Neural progenitor cell (in vitro differentiated cells): ENCODE measurements around the gene ZNF575. TPM values are rescaled to one million over a fixed set of nuclear protein-coding genes. Genes with fewer than 3 reads are reported as not detected.

Experiments
- DNase-seq: peaks from one replicate; pipeline ENCODE4 v3.0.0-alpha.2; 2016; ENCODE audit warnings: low spot score
- H2AFZ ChIP-seq: fragments of 200-600 bp; sonication (generic); replicated peaks from 2 replicates; pipeline ENCODE4 v1.6.1; 2016; ENCODE audit warnings: antibody characterized with exemption
- H3F3A ChIP-seq: fragments of 200-600 bp; sonication (generic); 2 replicates; pipeline ENCODE4 v1.6.1; 2016; ENCODE audit warnings: antibody characterized with exemption, low read depth
- H3K27ac ChIP-seq: fragments of 200-600 bp; sonication (generic); 2 replicates; pipeline ENCODE4 v1.5.1; 2016; ENCODE audit warnings: mild to moderate bottlenecking
- H3K27me3 ChIP-seq: fragments of 200-600 bp; sonication (generic); 2 replicates; pipeline ENCODE4 v1.6.1; 2016; ENCODE audit warnings: mild to moderate bottlenecking, moderate library complexity
- H3K36me3 ChIP-seq: fragments of 200-600 bp; sonication (generic); 2 replicates; pipeline ENCODE4 v1.5.1; 2016
- H3K4me1 ChIP-seq: fragments of 200-600 bp; sonication (generic); 2 replicates; pipeline ENCODE4 v1.6.1; 2016; ENCODE audit warnings: mixed run types
- H3K4me2 ChIP-seq: fragments of 200-600 bp; sonication (generic); 2 replicates; pipeline ENCODE4 v1.6.1; 2016
- H3K4me3 ChIP-seq: fragments of 200-600 bp; sonication (generic); 2 replicates; pipeline ENCODE4 v1.5.1; 2016
- H3K79me2 ChIP-seq: fragments of 200-600 bp; sonication (generic); 2 replicates; pipeline ENCODE4 v1.6.1; 2016; ENCODE audit warnings: low read depth
- H3K9ac ChIP-seq: fragments of 200-600 bp; sonication (generic); 2 replicates; pipeline ENCODE4 v1.6.1; 2016
- H3K9me3 ChIP-seq: fragments of 200-600 bp; sonication (generic); 2 replicates; pipeline ENCODE4 v1.5.1; 2016; ENCODE audit warnings: low read depth
- H4K20me1 ChIP-seq: fragments of 200-600 bp; sonication (generic); 2 replicates; pipeline ENCODE4 v1.6.1; 2016; ENCODE audit warnings: low read depth
- H3K27ac Mint-ChIP-seq: 3 replicates; pipeline ENCODE4 v1.8.0; 2021; ENCODE audit warnings: mixed read lengths
- H3K27me3 Mint-ChIP-seq: 2 replicates; pipeline ENCODE4 v1.8.0; 2022; ENCODE audit warnings: low read depth, mild to moderate bottlenecking, inconsistent platforms, moderate library complexity, mixed read lengths; ENCODE audit not compliant: insufficient read depth
- H3K36me3 Mint-ChIP-seq: 3 replicates; pipeline ENCODE4 v1.8.0; 2021; ENCODE audit warnings: mixed read lengths
- H3K4me1 Mint-ChIP-seq: 3 replicates; pipeline ENCODE4 v1.8.0; 2021; ENCODE audit warnings: mixed read lengths
- H3K4me3 Mint-ChIP-seq: 3 replicates; pipeline ENCODE4 v1.8.0; 2021; ENCODE audit warnings: mild to moderate bottlenecking, moderate library complexity, mixed read lengths
- H3K9me3 Mint-ChIP-seq: 3 replicates; pipeline ENCODE4 v1.8.0; 2020; ENCODE audit warnings: mixed read lengths
- EZH2 ChIP-seq: fragments of 200-600 bp; sonication (generic); IDR thresholded peaks from 2 replicates; pipeline ENCODE4 v1.6.1; 2017; ENCODE audit warnings: antibody characterized with exemption, mild to moderate bottlenecking, moderate library complexity
- EZH2phosphoT487 ChIP-seq: fragments of 200-600 bp; sonication (generic); IDR thresholded peaks from 2 replicates; pipeline ENCODE4 v1.6.1; 2017; ENCODE audit warnings: antibody characterized with exemption
- total RNA-seq: library from RNA; depleted of rRNA; stranded (reverse); fragments of >200 nt; gene quantifications from 2 replicates; pipeline ENCODE4 v1.2.3, GENCODE V29; 2015; ENCODE audit warnings: low replicate concordance
- TF ChIP-seq, protein P1 (sequence below): fragments of 200-600 bp; sonication (generic); IDR thresholded peaks from 2 replicates; pipeline ENCODE4 v1.5.1; 2017; ENCODE audit warnings: antibody characterized with exemption, mild to moderate bottlenecking

ZNF575 gene
- total RNA-seq, 1 donor from 2014 or later = not detected

DNA sequence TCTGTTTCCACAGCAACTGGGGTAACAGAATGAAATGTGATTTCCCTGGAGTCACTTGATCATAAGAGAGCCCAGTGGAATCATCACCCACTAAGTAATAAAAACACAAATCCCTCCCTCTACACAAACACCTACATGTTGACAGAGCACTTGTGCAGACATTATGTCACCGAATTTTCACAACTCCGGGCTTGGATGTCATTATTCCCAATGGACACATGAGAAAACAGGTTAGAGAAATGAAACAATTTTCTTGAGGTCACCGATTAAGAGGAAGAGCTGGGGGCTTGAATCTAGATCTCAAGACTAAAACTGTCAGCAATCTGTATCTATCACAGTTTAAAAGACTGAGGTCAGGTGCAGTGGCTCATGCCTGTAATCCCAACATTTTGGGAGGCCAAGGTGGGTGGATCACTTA, 39.2 kb downstream of the ZNF575 start:
- Histone ChIP-seq H3K9ac (no peak overlapping the region), H3K4me1 (peaks cover 9% of the 10 kb centered on the region), H3F3A (peaks cover 7% of the 10 kb centered on the region), H3K9me3 (no peaks in the 10 kb centered on the region), H4K20me1 (no peaks in the 10 kb centered on the region), H3K4me2 (no peak overlapping the region), H3K4me3 (no peak overlapping the region), H3K27ac (no peak overlapping the region), H2AFZ (no peak overlapping the region), H3K27me3 (no peaks in the 10 kb centered on the region), H3K36me3 (no peaks in the 10 kb centered on the region), H3K79me2 (peaks cover 46% of the 10 kb centered on the region)
- peaks cover 32% of the 10 kb centered on the region for H3K4me1 Mint-ChIP-seq
- peak overlapping the region; percentile 62 for H3K27ac Mint-ChIP-seq
- no peaks in the 10 kb centered on the region for H3K9me3 Mint-ChIP-seq
- H3K4me3 Mint-ChIP-seq = no peak overlapping the region
- TF ChIP-seq EZH2phosphoT487 (no peak), EZH2 (no peak)
- TF ChIP-seq, protein P1, sequence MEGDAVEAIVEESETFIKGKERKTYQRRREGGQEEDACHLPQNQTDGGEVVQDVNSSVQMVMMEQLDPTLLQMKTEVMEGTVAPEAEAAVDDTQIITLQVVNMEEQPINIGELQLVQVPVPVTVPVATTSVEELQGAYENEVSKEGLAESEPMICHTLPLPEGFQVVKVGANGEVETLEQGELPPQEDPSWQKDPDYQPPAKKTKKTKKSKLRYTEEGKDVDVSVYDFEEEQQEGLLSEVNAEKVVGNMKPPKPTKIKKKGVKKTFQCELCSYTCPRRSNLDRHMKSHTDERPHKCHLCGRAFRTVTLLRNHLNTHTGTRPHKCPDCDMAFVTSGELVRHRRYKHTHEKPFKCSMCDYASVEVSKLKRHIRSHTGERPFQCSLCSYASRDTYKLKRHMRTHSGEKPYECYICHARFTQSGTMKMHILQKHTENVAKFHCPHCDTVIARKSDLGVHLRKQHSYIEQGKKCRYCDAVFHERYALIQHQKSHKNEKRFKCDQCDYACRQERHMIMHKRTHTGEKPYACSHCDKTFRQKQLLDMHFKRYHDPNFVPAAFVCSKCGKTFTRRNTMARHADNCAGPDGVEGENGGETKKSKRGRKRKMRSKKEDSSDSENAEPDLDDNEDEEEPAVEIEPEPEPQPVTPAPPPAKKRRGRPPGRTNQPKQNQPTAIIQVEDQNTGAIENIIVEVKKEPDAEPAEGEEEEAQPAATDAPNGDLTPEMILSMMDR = no peak
- peaks cover 22% of the 10 kb centered on the region for H3K36me3 Mint-ChIP-seq
- no peaks in the 10 kb centered on the region for H3K27me3 Mint-ChIP-seq
- no peak for DNase-seq

DNA sequence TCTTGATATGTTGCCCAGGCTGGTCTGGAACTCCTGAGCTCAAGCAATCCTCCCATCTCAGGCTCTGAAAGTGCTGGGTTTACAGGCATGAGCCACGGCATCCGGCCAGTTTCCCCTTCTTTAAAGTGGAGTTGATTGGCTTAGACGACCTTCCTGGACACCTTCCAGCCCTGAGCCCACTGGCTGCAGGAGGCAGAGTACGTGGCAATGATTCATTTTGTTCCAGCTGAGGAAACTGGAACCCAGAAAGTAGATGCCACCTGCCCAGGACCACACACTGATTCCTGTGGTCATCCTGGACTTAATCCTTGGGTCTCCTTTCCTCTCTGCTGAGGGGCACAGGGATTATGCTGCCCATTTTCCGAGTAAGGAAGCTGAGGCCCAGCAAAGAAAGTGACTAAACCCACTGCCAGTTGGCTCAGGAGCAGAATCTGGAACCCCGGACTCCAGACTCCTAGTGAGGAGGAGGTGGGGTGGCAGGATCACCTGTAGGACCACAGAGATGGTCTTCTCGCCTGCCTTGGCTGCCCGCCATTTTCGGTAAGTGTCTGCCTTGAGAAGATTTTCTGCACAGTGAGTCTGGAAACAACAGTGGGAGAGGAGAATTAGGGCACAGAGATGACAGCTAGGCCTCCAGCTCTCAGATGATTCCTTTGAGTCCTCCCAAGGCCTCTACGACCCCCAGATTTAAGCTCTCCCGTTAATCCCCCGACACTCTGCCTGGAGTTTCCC, 41.6 kb downstream of the ZNF575 start:
- peak; percentile 38 for DNase-seq
- Mint-ChIP-seq H3K4me3 (peak overlapping the region; percentile 94), H3K27ac (peak overlapping the region; percentile 98), H3K36me3 (peaks cover 22% of the 10 kb centered on the region), H3K4me1 (peaks cover 40% of the 10 kb centered on the region), H3K9me3 (peaks cover 2% of the 10 kb centered on the region), H3K27me3 (no peaks in the 10 kb centered on the region)
- H3K4me3 ChIP-seq = peak overlapping the region; percentile 82
- no peak overlapping the region for H3K27ac ChIP-seq
- H3K9ac ChIP-seq = peak overlapping the region; percentile 87
- H3K4me1 ChIP-seq = peaks cover 9% of the 10 kb centered on the region
- H3K9me3 ChIP-seq = no peaks in the 10 kb centered on the region
- no peaks in the 10 kb centered on the region for H4K20me1 ChIP-seq
- H2AFZ ChIP-seq = peak overlapping the region; percentile 59
- peaks cover 52% of the 10 kb centered on the region for H3K79me2 ChIP-seq
- peaks cover 7% of the 10 kb centered on the region for H3F3A ChIP-seq
- TF ChIP-seq EZH2 (no peak), EZH2phosphoT487 (no peak)
- TF ChIP-seq, protein P1 = no peak
- no peaks in the 10 kb centered on the region for H3K36me3 ChIP-seq
- H3K27me3 ChIP-seq = no peaks in the 10 kb centered on the region
- H3K4me2 ChIP-seq = peak overlapping the region; percentile 82

DNA sequence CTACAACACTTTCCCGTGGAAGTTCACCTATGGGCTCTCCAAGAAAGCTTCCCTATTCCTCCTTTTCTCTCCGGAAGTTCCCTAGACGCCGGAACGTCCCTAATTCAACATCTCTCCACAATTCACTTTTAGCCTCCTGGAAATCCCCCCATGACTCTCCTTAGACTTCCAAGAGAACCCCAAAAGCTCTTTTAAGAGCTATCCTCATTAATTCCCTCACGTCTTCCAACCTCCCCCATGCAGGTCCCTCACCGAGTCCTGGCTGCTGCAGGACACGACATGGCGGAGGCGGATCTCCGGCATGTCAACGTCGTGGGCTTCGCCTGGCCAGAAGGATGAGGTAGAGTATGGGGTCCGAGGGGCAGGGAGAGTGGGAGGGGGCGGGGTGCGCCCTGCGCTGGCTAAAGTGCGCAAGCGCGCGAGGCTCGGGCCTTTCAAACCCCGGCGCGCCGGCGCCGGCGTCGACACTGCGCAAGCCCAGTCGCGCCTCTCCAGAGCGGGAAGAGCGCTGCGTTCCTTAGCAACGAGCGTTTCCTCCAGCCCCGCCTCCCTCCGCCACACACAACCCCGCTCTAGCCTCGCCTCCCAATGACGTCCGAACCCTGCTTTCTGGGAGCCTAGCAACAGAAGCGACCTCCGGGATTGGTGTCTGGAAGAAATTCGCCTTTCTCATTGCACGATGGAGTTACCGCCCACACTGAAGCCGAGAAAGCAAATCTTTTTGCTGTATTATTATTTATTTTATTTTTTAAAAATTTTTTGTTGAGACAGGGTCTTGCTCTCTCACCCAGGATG, 42.4 kb downstream of the ZNF575 start, which contains the start of the genes PINLYP and XRCC1:
Gene PINLYP (plus strand): TSS at position 646 of the 795 bp plus-strand sequence. CDS start 1,391 bp downstream, outside the sequence.
Gene XRCC1 (minus strand): TSS at position 372 of the 795 bp plus-strand sequence. CDS start 69 bp downstream, at position 303.
- Histone ChIP-seq H3K36me3 (no peaks in the 10 kb centered on the region), H3K4me1 (peaks cover 9% of the 10 kb centered on the region), H3K27me3 (no peaks in the 10 kb centered on the region), H3K27ac (peak within 1 kb of the TSS; percentile 30), H3K4me2 (peak within 1 kb of the TSS; percentile 82), H3K9me3 (no peaks in the 10 kb centered on the region), H2AFZ (peak within 1 kb of the TSS; percentile 59), H4K20me1 (no peaks in the 10 kb centered on the region), H3K79me2 (peaks cover 51% of the 10 kb centered on the region), H3F3A (peaks cover 7% of the 10 kb centered on the region), H3K9ac (peak within 1 kb of the TSS; percentile 87), H3K4me3 (peak within 1 kb of the TSS; percentile 82)
- H3K4me1 Mint-ChIP-seq = peaks cover 46% of the 10 kb centered on the region
- H3K36me3 Mint-ChIP-seq = peaks cover 16% of the 10 kb centered on the region
- peaks cover 2% of the 10 kb centered on the region for H3K9me3 Mint-ChIP-seq
- peak; percentile 99 for DNase-seq
- TF ChIP-seq EZH2 = no peak
- TF ChIP-seq EZH2phosphoT487 = no peak
- TF ChIP-seq, protein P1 = no peak
- peak within 1 kb of the TSS; percentile 94 for H3K4me3 Mint-ChIP-seq
- H3K27ac Mint-ChIP-seq = peak within 1 kb of the TSS; percentile 98
- H3K27me3 Mint-ChIP-seq = no peaks in the 10 kb centered on the region
